ENCODE measurements around the gene FAM151B. TPM values are rescaled to one million over a fixed set of nuclear protein-coding genes. Genes with fewer than 3 reads are reported as not detected.
"Not testable (repeated sequence)": the region's sequence is repeated elsewhere in the genome, so short reads cannot be mapped to it uniquely, and the experiment has no call there.

Gene FAM151B
- total RNA-seq, 1 experiment from 2014 or later = 2.1 TPM

DNA sequence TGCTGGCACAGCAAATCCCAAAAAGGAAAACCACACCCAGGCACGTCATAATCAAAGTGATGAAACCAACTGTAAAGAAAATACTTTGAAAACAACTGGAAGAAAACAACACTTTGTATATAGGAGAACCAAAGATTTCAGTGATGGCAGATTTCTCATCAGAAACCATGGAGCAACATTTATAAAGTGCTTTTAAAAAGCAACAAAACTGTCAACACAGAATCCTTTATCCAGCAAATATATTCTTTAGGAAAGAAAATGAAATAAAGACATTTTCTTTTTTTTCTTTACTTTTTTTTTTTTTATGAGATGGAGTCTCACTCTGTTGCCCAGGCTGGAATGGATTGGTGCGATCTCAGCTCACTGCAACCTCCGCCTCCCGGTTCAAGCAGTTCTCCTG, 5.3 kb upstream of the FAM151B start:
- H3K27me3 ChIP-seq (replicated peaks) = no peaks in the 10 kb centered on the region
- H3K27ac ChIP-seq = no peak overlapping the region
- no peak for DNase-seq (ENCODE audit: low read depth in 1 of 2, low spot score in 2 of 2)
- no peak overlapping the region for H3K4me3 ChIP-seq
- H3K36me3 ChIP-seq = 0 out of 2 replicates have a peak, but pooled peaks cover 3% of the 10 kb centered on the region
- H3K9me3 ChIP-seq (replicated peaks) = no peaks in the 10 kb centered on the region
- peaks cover 7% of the 10 kb centered on the region; the same call in 1 of the 2 replicates for H3K4me1 ChIP-seq (replicated peaks)

DNA sequence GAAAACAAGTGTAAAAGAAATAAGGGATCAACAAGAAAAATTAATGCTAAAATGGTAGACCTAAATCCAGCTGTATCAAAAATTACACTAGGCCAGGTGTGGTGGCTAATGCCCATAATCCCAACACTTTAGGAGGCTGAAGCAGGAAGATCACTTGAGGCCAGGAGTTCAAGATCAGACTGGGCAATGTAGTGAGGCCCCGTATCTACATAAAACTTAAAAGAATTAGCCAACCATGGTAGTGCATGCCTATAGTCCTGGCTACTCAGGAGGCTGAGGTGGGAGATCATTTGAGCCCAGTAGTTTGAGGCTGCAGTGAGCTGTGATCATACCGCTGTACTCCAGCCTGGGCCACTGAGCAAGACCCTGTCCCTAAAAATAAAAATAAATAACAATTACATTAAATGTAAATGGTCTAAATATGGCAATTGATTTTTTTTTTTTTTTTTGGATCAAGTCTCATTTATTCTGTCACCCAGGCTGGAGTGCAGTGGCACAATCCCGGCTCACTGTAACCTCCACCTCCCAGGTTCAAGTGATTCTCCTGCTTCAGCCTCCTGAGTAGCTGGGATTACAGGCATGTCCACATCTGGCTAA, 4.2 kb upstream of the FAM151B start:
- Histone ChIP-seq H3K4me3 (no peak overlapping the region), H3K27ac (no peak overlapping the region), H3K9me3 (replicated peaks) (no peaks in the 10 kb centered on the region), H3K36me3 (0 out of 2 replicates have a peak, but pooled peaks cover 3% of the 10 kb centered on the region), H3K4me1 (replicated peaks) (peaks cover 8% of the 10 kb centered on the region; the same call in 1 of the 2 replicates), H3K27me3 (replicated peaks) (no peaks in the 10 kb centered on the region)
- DNase-seq (ENCODE audit: low read depth in 1 of 2, low spot score in 2 of 2) = no peak

DNA sequence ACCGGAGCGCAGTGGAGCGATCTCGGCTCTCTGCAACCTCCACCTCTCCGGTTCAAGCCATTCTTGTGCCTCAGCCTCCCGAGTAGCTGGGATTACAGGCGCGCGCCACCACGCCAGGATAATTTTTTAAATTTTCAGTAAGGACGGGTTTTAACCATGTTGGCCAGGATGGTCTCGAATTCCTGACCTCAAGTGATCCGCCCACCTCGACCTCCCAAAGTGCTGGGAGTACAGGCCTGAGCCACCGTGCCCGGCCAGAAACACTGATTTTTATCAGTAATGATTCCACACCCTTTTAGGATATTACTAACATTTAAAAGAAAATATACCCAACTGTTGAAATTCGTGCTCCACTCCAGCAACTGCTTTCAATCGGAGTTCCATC, 464 bp upstream of the FAM151B start:
- no peak for DNase-seq (ENCODE audit: low read depth in 1 of 2, low spot score in 2 of 2)
- H3K4me1 ChIP-seq (replicated peaks) = peaks cover 8% of the 10 kb centered on the region; the same call in 1 of the 2 replicates
- no peak overlapping the region for H3K27ac ChIP-seq
- H3K4me3 ChIP-seq = peak overlapping the region; percentile 63
- H3K27me3 ChIP-seq (replicated peaks) = no peaks in the 10 kb centered on the region
- no peaks in the 10 kb centered on the region for H3K9me3 ChIP-seq (replicated peaks)
- H3K36me3 ChIP-seq = no peaks in the 10 kb centered on the region

DNA sequence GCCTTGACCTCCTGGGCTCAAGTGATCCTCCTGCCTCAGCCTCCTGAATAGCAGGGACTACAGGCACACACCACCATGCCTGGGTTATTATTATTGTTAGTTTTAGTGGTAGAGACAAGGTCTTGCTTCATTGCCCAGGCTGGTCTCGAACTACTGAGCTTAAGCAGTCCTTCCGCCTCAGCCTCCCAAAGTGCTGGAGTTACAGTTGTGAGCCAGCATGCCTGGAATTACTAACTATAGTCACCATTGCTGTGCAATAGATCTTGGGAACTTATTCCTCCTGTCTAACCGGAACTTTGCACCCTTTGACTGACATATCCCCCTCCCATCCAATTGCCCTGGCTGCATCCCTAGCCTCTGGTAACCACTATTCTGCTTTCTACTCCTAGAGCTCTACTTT, 3.4 kb downstream of the FAM151B start:
- H3K9me3 ChIP-seq (replicated peaks) = no peaks in the 10 kb centered on the region
- peaks cover 8% of the 10 kb centered on the region; the same call in 1 of the 2 replicates for H3K4me1 ChIP-seq (replicated peaks)
- DNase-seq (ENCODE audit: low read depth in 1 of 2, low spot score in 2 of 2) = no peak
- no peaks in the 10 kb centered on the region for H3K27me3 ChIP-seq (replicated peaks)
- H3K4me3 ChIP-seq = no peak overlapping the region
- H3K36me3 ChIP-seq = no peaks in the 10 kb centered on the region
- no peak overlapping the region for H3K27ac ChIP-seq

DNA sequence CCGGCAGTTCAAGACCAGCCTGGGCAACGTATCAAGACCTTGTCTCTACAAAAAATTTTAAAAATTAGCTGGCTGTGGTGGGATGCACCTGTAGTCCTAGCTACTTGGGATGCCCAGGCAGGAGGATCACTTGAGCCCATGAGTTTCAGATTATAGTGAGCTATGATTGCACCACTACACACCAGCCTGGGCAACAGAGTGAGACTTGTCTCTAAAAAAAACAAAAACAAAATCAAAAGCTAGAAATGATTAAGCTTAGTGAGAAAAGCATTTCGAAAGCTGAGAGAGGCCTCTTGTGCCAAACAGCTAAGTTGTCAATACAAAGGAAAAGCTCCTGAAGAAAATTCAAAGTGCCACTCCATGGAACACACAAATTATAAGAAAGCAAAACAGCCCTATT, 4.8 kb downstream of the FAM151B start:
- Histone ChIP-seq H3K36me3 (no peaks in the 10 kb centered on the region), H3K4me3 (no peak overlapping the region), H3K27me3 (replicated peaks) (no peaks in the 10 kb centered on the region), H3K4me1 (replicated peaks) (no peaks in the 10 kb centered on the region), H3K9me3 (replicated peaks) (no peaks in the 10 kb centered on the region), H3K27ac (no peak overlapping the region)
- no peak for DNase-seq (ENCODE audit: low read depth in 1 of 2, low spot score in 2 of 2)

DNA sequence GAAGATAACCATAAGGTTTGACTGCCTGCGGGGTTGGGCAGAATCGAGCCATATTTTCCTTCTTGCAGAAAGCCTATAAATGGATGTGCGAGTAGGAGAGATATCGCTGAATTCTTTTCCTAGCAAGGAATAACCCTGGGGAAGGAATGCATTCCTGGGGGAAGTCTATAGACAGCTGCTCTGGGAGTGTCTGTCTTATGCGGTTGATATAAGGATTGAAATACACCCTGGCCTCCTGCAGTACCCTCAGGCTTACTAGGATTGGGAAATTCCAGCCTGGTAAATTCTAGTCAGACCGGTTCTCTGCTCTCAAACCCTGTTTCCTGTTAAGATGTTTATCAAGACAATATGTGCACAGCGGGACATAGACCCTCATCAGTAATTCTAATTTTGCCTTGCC, 5.5 kb downstream of the FAM151B start:
- not testable (repeated sequence) for H3K36me3 ChIP-seq; H3K27ac ChIP-seq; H3K27me3 ChIP-seq (replicated peaks); H3K4me1 ChIP-seq (replicated peaks); H3K9me3 ChIP-seq (replicated peaks); DNase-seq (ENCODE audit: low read depth in 1 of 2, low spot score in 2 of 2); H3K4me3 ChIP-seq

DNA sequence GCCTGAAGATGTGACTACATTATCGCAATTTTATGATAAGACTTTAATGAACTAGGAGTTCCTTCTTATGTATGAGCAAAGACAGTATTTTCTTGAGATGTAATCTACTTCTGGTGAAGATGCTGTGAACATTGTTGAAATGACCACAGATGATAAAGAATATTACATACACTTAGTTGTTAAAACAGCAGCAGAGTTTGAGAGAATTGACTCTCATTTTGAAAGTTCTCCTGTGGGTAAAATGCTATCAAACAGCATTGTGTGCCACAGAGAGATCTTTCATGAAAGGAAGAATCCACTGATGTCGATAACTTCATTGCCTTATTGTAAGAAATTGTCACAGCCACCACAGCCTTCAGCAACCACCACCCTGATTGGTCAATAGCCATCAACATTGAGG, 8.0 kb downstream of the FAM151B start:
- H3K36me3 ChIP-seq = no peaks in the 10 kb centered on the region
- no peak overlapping the region for H3K4me3 ChIP-seq
- H3K9me3 ChIP-seq (replicated peaks) = no peaks in the 10 kb centered on the region
- no peaks in the 10 kb centered on the region for H3K27me3 ChIP-seq (replicated peaks)
- DNase-seq (ENCODE audit: low read depth in 1 of 2, low spot score in 2 of 2) = no peak
- H3K4me1 ChIP-seq (replicated peaks) = no peaks in the 10 kb centered on the region
- H3K27ac ChIP-seq = no peak overlapping the region

DNA sequence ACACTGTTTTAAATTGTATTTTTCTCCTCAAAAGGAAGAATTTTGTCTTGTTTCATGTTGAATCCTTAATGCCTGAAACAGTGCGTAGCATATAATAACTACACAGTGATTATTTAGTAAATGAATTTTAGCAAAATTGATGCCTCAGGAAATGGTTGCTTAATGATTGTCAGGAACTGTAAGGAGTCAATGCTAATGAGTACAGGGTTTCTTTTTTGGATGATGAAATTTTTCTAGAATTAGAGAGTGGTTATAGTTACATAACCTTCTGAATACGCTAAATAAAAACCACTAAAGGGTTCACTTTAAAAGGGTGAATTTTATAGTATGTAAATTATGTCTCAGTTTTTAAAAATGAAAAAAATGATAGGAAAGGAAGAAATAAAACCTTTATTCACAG, 14.9 kb downstream of the FAM151B start:
- H3K36me3 ChIP-seq = no peaks in the 10 kb centered on the region
- H3K9me3 ChIP-seq (replicated peaks) = no peaks in the 10 kb centered on the region
- no peaks in the 10 kb centered on the region for H3K4me1 ChIP-seq (replicated peaks)
- DNase-seq (ENCODE audit: low read depth in 1 of 2, low spot score in 2 of 2) = no peak
- no peak overlapping the region for H3K4me3 ChIP-seq
- H3K27ac ChIP-seq = no peak overlapping the region
- H3K27me3 ChIP-seq (replicated peaks) = no peaks in the 10 kb centered on the region

DNA sequence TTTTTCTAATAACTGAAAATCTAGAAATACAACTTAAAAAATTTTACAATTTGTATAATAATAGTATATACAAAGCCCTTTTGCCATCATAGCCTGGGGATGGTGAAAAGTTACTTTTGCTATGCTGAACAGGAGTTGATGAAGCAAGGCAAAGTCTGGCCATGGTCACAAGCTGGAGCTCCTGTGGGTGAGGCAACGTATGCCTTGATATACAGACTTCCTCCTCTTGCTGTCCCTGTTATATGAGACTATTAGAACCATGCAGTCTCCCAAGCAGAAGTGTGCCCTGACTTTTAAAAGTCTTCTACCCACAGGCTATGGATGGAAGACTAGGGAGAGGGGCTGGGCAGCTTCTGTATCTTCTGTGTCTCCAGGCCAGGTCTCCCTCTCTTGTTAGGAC, 15.7 kb downstream of the FAM151B start:
- Histone ChIP-seq H3K4me3 (no peak overlapping the region), H3K4me1 (replicated peaks) (no peaks in the 10 kb centered on the region), H3K27ac (no peak overlapping the region), H3K9me3 (replicated peaks) (no peaks in the 10 kb centered on the region), H3K36me3 (no peaks in the 10 kb centered on the region), H3K27me3 (replicated peaks) (no peaks in the 10 kb centered on the region)
- no peak for DNase-seq (ENCODE audit: low read depth in 1 of 2, low spot score in 2 of 2)

DNA sequence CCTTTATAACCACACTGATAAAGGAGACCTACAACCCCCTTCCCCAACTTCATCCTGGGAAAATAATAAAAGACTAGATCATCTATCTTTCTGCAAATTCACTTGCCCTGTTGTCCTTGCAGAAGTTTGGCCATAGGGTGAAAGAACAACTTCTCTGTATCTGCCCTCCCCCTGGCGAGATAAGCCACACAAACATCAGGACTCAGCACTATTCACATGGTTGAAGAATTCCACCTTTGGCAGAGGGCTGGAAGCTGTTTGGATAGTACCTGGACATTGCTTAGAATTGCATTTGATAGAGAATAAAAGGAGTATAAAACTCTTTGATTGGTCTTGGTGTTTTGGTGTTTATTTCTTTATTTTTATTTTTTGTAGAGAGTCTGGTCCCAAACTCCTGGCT, 16.9 kb downstream of the FAM151B start:
- Histone ChIP-seq H3K9me3 (replicated peaks) (no peaks in the 10 kb centered on the region), H3K27ac (no peak overlapping the region), H3K4me3 (no peak overlapping the region), H3K27me3 (replicated peaks) (no peaks in the 10 kb centered on the region), H3K36me3 (no peaks in the 10 kb centered on the region), H3K4me1 (replicated peaks) (no peaks in the 10 kb centered on the region)
- no peak for DNase-seq (ENCODE audit: low read depth in 1 of 2, low spot score in 2 of 2)

DNA sequence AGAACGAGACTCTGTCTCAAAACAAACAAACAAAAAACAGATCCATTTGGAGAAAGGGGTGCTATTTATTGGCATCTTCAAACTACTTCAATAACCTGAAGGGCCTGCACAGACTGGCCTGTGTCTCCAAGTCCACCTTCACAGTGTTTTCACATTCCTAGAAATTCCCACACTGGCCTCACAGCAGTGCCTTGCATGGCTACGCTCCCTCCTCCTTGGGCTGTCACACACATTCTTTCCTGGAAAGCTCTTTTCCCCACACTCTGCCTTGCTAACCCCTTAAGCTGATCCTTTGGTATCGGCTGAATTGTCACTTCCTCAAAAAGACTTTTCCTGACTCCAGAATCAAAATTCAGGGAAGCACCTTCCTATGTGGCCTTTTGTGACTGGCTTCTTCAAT, 19.8 kb downstream of the FAM151B start:
- DNase-seq (ENCODE audit: low read depth in 1 of 2, low spot score in 2 of 2) = no peak
- Histone ChIP-seq H3K36me3 (no peaks in the 10 kb centered on the region), H3K27ac (no peak overlapping the region), H3K4me1 (replicated peaks) (no peaks in the 10 kb centered on the region), H3K9me3 (replicated peaks) (no peaks in the 10 kb centered on the region), H3K27me3 (replicated peaks) (no peaks in the 10 kb centered on the region), H3K4me3 (no peak overlapping the region)

DNA sequence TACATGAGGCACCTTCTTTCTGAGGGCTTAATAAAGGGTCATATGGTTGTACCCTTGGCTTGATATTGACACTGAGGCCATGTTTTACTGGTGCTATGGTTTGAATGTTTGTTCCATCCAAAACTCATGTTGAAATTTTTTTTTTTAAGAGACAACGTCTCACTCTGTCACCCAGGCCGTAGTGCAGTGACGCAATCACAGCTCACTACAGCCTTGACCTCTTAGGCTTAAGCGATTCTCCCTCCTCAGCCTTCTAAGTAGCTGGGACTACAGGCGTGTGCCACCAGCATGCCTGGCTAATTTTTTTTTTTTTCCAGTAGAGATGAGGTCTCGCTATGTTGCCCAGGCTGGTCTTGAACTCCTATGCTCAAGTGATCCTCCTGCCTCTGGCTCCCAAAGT, 20.9 kb downstream of the FAM151B start:
- no peaks in the 10 kb centered on the region for H3K9me3 ChIP-seq (replicated peaks)
- H3K36me3 ChIP-seq = no peaks in the 10 kb centered on the region
- H3K4me1 ChIP-seq (replicated peaks) = no peaks in the 10 kb centered on the region

DNA sequence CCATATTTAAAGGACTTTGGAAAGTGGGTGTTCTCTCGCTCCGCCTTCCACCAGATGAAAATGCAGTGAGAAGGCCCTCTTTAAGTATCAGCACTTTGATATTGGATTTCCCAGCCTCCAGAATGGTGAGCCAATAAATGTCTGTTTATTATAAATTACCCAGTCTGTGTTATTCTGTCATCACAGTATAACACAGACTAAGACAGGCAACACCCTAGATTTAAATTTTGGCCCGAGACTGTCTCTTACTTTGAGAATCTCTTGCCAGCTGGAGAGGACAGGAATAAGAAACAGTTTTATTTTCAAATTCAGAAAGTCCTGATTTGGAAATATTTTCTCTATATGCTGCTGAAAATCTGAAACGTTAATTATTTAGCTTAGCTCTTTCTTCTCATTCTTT, 21.5 kb downstream of the FAM151B start:
- H3K27me3 ChIP-seq (replicated peaks) = no peaks in the 10 kb centered on the region
- no peak overlapping the region for H3K27ac ChIP-seq
- H3K9me3 ChIP-seq (replicated peaks) = no peaks in the 10 kb centered on the region
- no peaks in the 10 kb centered on the region for H3K36me3 ChIP-seq
- H3K4me1 ChIP-seq (replicated peaks) = no peaks in the 10 kb centered on the region
- no peak for DNase-seq (ENCODE audit: low read depth in 1 of 2, low spot score in 2 of 2)
- no peak overlapping the region for H3K4me3 ChIP-seq

More for the DNA sequence above, 20.9 kb downstream of the FAM151B start:
- Histone ChIP-seq H3K4me3 (no peak overlapping the region), H3K27ac (no peak overlapping the region), H3K27me3 (replicated peaks) (no peaks in the 10 kb centered on the region)
- DNase-seq (ENCODE audit: low read depth in 1 of 2, low spot score in 2 of 2) = no peak

DNA sequence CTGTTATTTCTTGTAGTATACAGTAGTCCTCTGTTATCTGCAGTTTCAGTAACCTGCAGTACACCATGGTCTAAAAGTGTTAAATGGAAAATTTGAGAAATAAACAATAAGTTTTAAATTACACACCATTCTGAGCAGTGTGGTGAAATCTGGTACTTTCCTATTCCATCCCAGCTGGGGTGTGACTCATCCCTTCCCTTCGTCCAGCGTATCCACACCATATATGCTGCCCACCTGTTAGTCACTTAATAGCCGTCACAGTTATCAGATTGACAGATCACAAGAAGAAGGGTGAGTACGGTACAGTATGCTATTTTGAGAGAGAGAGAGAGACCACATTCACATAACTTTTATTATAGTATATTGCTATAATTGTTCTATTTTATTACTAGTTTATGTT, 28.9 kb downstream of the FAM151B start:
- H3K27ac ChIP-seq = no peak overlapping the region
- no peak for DNase-seq (ENCODE audit: low read depth in 1 of 2, low spot score in 2 of 2)
- no peaks in the 10 kb centered on the region for H3K27me3 ChIP-seq (replicated peaks)
- no peak overlapping the region for H3K4me3 ChIP-seq
- no peaks in the 10 kb centered on the region for H3K9me3 ChIP-seq (replicated peaks)
- H3K4me1 ChIP-seq (replicated peaks) = no peaks in the 10 kb centered on the region
- H3K36me3 ChIP-seq = no peaks in the 10 kb centered on the region

DNA sequence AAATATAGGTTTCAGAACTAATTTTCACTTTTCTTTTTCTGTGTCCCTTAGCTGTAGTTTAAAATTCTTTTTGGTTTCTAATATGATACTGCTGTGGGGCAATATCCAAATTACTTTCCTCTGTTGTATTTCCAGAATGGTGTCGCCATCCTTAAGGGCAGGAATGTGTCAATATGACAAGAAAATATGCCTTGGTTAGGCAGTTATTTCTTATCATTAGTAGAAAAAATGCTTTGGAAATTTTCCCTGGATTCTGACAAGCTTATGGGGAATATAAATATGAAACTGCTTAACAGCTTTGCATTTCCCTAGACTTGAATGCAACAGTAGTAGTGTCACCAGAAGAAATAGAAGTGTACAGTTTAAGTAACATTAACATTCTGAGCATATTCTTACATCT, 52.8 kb downstream of the FAM151B start:
- no peaks in the 10 kb centered on the region for H3K4me1 ChIP-seq (replicated peaks)
- no peak overlapping the region for H3K27ac ChIP-seq
- H3K36me3 ChIP-seq = no peaks in the 10 kb centered on the region

More for the DNA sequence above, 52.8 kb downstream of the FAM151B start:
- no peak for DNase-seq (ENCODE audit: low read depth in 1 of 2, low spot score in 2 of 2)
- Histone ChIP-seq H3K27me3 (replicated peaks) (peaks cover 4% of the 10 kb centered on the region; the same call in 1 of the 2 replicates), H3K9me3 (replicated peaks) (no peaks in the 10 kb centered on the region), H3K4me3 (no peak overlapping the region)

All from SJSA1 (cell line).